Natural killer cell (primary cell): ENCODE measurements around the gene SDHD. TPM values are rescaled to one million over a fixed set of nuclear protein-coding genes. Genes with fewer than 3 reads are reported as not detected.

ENCODE experiments used
- ATAC-seq, 3 donors: fragments of 150-1000 bp in 2 of 3; fragments of 200-7000 bp in 1 of 3; cut with Tn5 transposase; 1 replicate in 1 of 3; 2 replicates in 2 of 3; pipeline ENCODE4 v1.10.0; 2021; ENCODE audit warnings: mild to moderate bottlenecking in 2 of 3, moderate library complexity in 2 of 3
- DNase-seq, 2 donors: peaks; one replicate each; pipeline versions ENCODE4 v3.0.0 to v3.0.0-alpha.2; 2013 to 2021; ENCODE audit warnings: mixed read lengths in 1 of 2
- H3K27ac ChIP-seq: one replicate; pipeline ENCODE4 v1.5.1; 2013; ENCODE audit warnings: mild to moderate bottlenecking, low read length
- H3K27me3 ChIP-seq: one replicate; pipeline ENCODE4 v1.6.1; 2013; ENCODE audit warnings: low read length; ENCODE audit not compliant: control insufficient read depth, insufficient read depth
- H3K36me3 ChIP-seq: one replicate; pipeline ENCODE4 v1.6.1; 2013; ENCODE audit warnings: low read length; ENCODE audit not compliant: control insufficient read depth, insufficient read depth
- H3K4me1 ChIP-seq: one replicate; pipeline ENCODE4 v1.6.1; 2013; ENCODE audit warnings: low read length; ENCODE audit not compliant: control insufficient read depth, insufficient read depth
- H3K4me3 ChIP-seq: one replicate; pipeline ENCODE4 v1.5.1; 2013; ENCODE audit warnings: low read length
- H3K9me3 ChIP-seq: one replicate; pipeline ENCODE4 v1.6.1; 2013; ENCODE audit warnings: low read length; ENCODE audit not compliant: control insufficient read depth, insufficient read depth
- H3K27ac Mint-ChIP-seq, 2 donors: one replicate each; pipeline ENCODE4 v1.8.0; 2022; ENCODE audit warnings: mild to moderate bottlenecking in 2 of 2, mixed read lengths in 2 of 2, moderate library complexity in 1 of 2
- H3K27me3 Mint-ChIP-seq, 2 donors: one replicate each; pipeline ENCODE4 v1.8.0; 2022; ENCODE audit warnings: low read depth in 2 of 2, mixed read lengths in 2 of 2
- H3K36me3 Mint-ChIP-seq: one replicate; pipeline ENCODE4 v1.8.0; 2022; ENCODE audit warnings: mixed read lengths
- H3K4me1 Mint-ChIP-seq, 2 donors: one replicate each; pipeline ENCODE4 v1.8.0; 2022; ENCODE audit warnings: mixed read lengths in 2 of 2
- H3K4me3 Mint-ChIP-seq: one replicate; pipeline ENCODE4 v1.8.0; 2022; ENCODE audit warnings: mild to moderate bottlenecking, moderate library complexity, mixed read lengths
- H3K9me3 Mint-ChIP-seq, 2 donors: one replicate each; pipeline ENCODE4 v1.8.0; 2022; ENCODE audit warnings: mixed read lengths in 2 of 2
- WGBS: methylation state at CpG from one replicate; pipeline ENCODE4 v1.1.7; 2013; ENCODE audit warnings: missing lambda C conversion rate; ENCODE audit not compliant: insufficient coverage; 5-methylcytosine and 5-hydroxymethylcytosine counted together
- intact Hi-C: fragments of 100-400 bp; cut with micrococcal nuclease; formaldehyde crosslinking; loops from one replicate; pipeline ENCODE4 v1.14.2; 2022
- total RNA-seq, 4 donors: library from RNA; stranded (reverse); fragments of 120-200 nt in 1 of 4; gene quantifications; one replicate each; pipeline versions ENCODE4 v1.2.3 to v1.2.4, GENCODE V29; 2013 to 2022
- TF ChIP-seq, protein P1 (sequence below): fragments of 200-600 bp; IDR thresholded peaks from one replicate; pipeline ENCODE4 v1.8.0; 2022; ENCODE audit warnings: antibody characterized with exemption

The SDHD gene
- total RNA-seq, 3 donors from 2014 or later (not counting 1 experiment from before 2014, with no cell fraction given), result 46.8 to 55.0 (median 52.3) TPM

DNA sequence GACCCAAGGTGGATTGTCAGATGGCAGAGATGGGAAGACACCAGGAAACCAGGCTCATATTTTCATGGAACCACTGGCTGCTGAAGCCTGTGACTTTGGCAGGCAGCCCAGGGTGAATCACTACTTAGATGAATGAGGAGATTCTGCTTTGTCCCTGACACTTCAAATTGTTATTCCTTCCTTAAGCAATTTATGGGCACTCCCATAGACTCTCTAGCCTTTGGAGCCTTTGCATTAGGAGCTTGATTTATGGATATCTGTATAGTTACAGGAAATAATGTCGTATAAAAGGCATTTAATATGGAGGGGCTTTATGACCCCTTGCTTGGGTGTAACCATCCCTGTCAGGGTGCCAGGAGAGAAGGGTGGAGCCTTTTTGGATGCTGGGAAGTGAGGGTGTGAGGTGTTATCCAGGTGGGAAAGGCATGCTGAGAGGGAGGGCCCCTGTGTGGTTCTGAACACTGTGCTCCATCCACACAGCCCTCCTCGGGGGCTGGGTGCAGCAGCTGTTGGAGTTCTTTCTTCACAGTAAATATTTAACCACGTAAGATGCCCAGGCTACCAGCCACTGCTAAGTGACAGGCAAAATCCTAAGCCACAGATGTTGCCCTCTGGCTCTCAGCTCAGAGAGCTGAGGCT is 41.9 kb downstream of the SDHD start:
- intact Hi-C loops, result no loop called here
- Mint-ChIP-seq H3K36me3 (no peaks in the 10 kb centered on the region), H3K4me3 (no peak overlapping the region), H3K27ac (no peak overlapping the region), H3K4me1 (peaks cover 13% of the 10 kb centered on the region in 2 donors), H3K27me3 (no peaks in the 10 kb centered on the region), H3K9me3 (no peaks in the 10 kb centered on the region)
- Histone ChIP-seq H3K9me3 (no peaks in the 10 kb centered on the region), H3K27me3 (no peaks in the 10 kb centered on the region), H3K27ac (no peak overlapping the region), H3K4me3 (no peak overlapping the region), H3K4me1 (peaks cover 22% of the 10 kb centered on the region), H3K36me3 (no peaks in the 10 kb centered on the region)
- no peak for ATAC-seq
- DNase-seq, result no peak
- WGBS, result 70% methylated on average over 3 of the region's 3 CpGs
- TF ChIP-seq, protein P1, sequence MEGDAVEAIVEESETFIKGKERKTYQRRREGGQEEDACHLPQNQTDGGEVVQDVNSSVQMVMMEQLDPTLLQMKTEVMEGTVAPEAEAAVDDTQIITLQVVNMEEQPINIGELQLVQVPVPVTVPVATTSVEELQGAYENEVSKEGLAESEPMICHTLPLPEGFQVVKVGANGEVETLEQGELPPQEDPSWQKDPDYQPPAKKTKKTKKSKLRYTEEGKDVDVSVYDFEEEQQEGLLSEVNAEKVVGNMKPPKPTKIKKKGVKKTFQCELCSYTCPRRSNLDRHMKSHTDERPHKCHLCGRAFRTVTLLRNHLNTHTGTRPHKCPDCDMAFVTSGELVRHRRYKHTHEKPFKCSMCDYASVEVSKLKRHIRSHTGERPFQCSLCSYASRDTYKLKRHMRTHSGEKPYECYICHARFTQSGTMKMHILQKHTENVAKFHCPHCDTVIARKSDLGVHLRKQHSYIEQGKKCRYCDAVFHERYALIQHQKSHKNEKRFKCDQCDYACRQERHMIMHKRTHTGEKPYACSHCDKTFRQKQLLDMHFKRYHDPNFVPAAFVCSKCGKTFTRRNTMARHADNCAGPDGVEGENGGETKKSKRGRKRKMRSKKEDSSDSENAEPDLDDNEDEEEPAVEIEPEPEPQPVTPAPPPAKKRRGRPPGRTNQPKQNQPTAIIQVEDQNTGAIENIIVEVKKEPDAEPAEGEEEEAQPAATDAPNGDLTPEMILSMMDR, result no peak

DNA sequence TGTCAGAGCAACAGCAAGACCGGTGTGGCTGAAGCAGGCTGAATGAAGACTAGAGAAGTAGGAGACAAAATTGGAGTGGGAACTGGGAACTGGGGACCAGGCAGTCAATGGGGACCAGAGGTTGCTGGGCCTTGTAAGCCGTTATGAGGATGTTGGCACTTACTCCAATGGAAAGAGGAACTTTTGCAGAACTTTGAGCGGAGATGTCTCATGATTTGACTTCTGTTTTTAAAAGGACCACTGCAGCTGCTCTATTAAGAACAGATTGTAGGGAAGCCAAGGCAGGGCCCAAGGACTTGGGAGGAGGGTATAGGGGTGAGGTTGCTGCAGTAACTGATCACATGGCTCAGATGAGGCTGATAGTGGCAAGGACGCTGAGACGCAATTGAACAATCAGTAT is 43.0 kb downstream of the SDHD start:
- H3K27ac Mint-ChIP-seq, result no peak overlapping the region
- 70% methylated on average over 5 of the region's 5 CpGs for WGBS
- DNase-seq, result no peak

DNA sequence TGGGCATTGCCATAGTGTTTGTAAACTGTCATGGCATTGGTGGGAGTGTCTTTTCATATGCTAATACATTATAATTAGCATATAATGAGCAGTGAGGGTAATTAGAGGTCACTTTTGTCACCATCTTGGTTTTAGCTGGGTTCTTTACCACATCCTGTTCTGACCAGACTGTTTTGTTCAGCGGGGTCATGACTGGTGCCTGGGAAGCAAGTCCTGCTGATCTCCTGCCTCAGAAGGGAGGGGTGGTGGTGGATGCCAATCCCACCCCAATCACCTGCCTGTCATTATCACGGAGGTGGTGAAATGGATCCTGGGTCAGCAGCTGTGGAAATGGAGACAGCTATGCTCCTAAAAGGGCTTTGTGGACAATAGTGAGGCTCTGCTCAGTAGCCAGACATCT is 46.1 kb downstream of the SDHD start:
- no peak overlapping the region for H3K27ac Mint-ChIP-seq
- peak in 2 of 3 donors; percentile 45 to 49 for ATAC-seq
- Histone ChIP-seq H3K27me3 (no peaks in the 10 kb centered on the region), H3K4me3 (no peak overlapping the region), H3K36me3 (no peaks in the 10 kb centered on the region), H3K9me3 (no peaks in the 10 kb centered on the region), H3K4me1 (peaks cover 22% of the 10 kb centered on the region), H3K27ac (no peak overlapping the region)
- H3K9me3 Mint-ChIP-seq, result no peaks in the 10 kb centered on the region
- 26% methylated on average over 2 of the region's 2 CpGs for WGBS
- intact Hi-C loops, result no loop called here
- peaks cover 13% of the 10 kb centered on the region in 2 donors for H3K4me1 Mint-ChIP-seq
- TF ChIP-seq, protein P1, result no peak
- H3K36me3 Mint-ChIP-seq, result no peaks in the 10 kb centered on the region
- H3K27me3 Mint-ChIP-seq, result no peaks in the 10 kb centered on the region
- DNase-seq, result no peak
- no peak overlapping the region for H3K4me3 Mint-ChIP-seq

More for the DNA sequence above, 43.0 kb downstream of the SDHD start:
- H3K27ac ChIP-seq, result no peak overlapping the region
- peaks cover 22% of the 10 kb centered on the region for H3K4me1 ChIP-seq
- intact Hi-C loops, result no loop called here
- Mint-ChIP-seq H3K4me1 (peaks cover 13% of the 10 kb centered on the region in 2 donors), H3K27me3 (no peaks in the 10 kb centered on the region), H3K36me3 (no peaks in the 10 kb centered on the region), H3K9me3 (no peaks in the 10 kb centered on the region), H3K4me3 (no peak overlapping the region)
- H3K36me3 ChIP-seq, result no peaks in the 10 kb centered on the region
- TF ChIP-seq, protein P1, result no peak
- no peak overlapping the region for H3K4me3 ChIP-seq
- H3K27me3 ChIP-seq, result no peaks in the 10 kb centered on the region
- ATAC-seq, result no peak
- no peaks in the 10 kb centered on the region for H3K9me3 ChIP-seq

DNA sequence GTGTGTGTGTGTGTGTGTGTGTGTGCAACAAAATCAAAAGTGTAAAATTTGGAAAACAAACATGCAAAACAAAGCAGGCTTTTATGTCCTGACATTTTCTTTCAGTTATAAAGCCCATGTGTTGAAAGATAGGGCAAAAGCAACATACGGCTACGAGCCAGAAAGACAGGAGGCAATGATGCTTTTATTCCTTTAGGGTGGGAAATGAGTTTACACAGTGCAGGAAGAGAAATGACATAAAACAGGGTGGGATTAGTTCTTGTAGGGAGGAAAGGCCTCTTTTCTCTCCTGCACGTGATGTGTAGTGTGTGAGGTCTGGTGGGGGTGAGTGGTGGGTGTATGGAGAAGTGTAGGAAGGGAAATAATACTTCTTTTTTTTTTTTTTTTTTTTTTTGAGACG is 47.8 kb downstream of the SDHD start:
- intact Hi-C loops, result no loop called here
- Mint-ChIP-seq H3K4me3 (no peak overlapping the region), H3K4me1 (peaks cover 13% of the 10 kb centered on the region in 2 donors), H3K27me3 (no peaks in the 10 kb centered on the region), H3K9me3 (no peaks in the 10 kb centered on the region), H3K27ac (no peak overlapping the region), H3K36me3 (no peaks in the 10 kb centered on the region)
- Histone ChIP-seq H3K9me3 (no peaks in the 10 kb centered on the region), H3K27ac (no peak overlapping the region), H3K4me3 (no peak overlapping the region), H3K4me1 (peaks cover 22% of the 10 kb centered on the region), H3K27me3 (no peaks in the 10 kb centered on the region), H3K36me3 (no peaks in the 10 kb centered on the region)
- WGBS, result 92% methylated on average over 2 of the region's 4 CpGs
- ATAC-seq (no peak), DNase-seq (no peak)
- TF ChIP-seq, protein P1, result no peak
